MCF 10A (cell line): ENCODE results near the gene EIF2S2. TPM values are rescaled to one million over a fixed set of nuclear protein-coding genes. Genes with fewer than 3 reads are reported as not detected.
A peak's percentile ranks its signal among the peaks of the same experiment; 100 is the strongest.

Experiments used
- BruUV-seq: library from RNA; stranded (reverse); fragments of 400-500 nt; replicated peaks from 2 replicates; lab custom pipeline; 2021; lab: Mats Ljungman, UMichigan
- CTCF ChIA-PET: fragments of 300-600 bp; sonication (Branson Sonifier 250); formaldehyde crosslinking; extraction: SDS; loops from one replicate; lab custom pipeline; 2021; ENCODE audit warnings: antibody characterized with exemption, inconsistent platforms; lab: Yijun Ruan, JAX
- POLR2A ChIA-PET: fragments of 300-600, 350-650 bp; sonication (Branson Sonifier 250); formaldehyde crosslinking; extraction: SDS; loops from one replicate; lab custom pipeline; 2020; ENCODE audit warnings: antibody characterized with exemption, inconsistent platforms; lab: Yijun Ruan, JAX
- DNase-seq: peaks from one replicate; pipeline ENCODE4 v3.0.0-alpha.2; 2018; ENCODE audit not compliant: unreplicated experiment
- H3K27ac Mint-ChIP-seq: one replicate; pipeline ENCODE4 v1.8.0; 2022; ENCODE audit warnings: mild to moderate bottlenecking, low read depth, mixed read lengths; ENCODE audit not compliant: unreplicated experiment
- H3K27me3 Mint-ChIP-seq: one replicate; pipeline ENCODE4 v1.8.0; 2022; ENCODE audit warnings: mixed read lengths; ENCODE audit not compliant: insufficient read depth, unreplicated experiment
- H3K36me3 Mint-ChIP-seq: one replicate; pipeline ENCODE4 v1.8.0; 2022; ENCODE audit warnings: mild to moderate bottlenecking, moderate library complexity, mixed read lengths; ENCODE audit not compliant: insufficient read depth, unreplicated experiment
- H3K4me1 Mint-ChIP-seq: one replicate; pipeline ENCODE4 v1.8.0; 2022; ENCODE audit warnings: mixed read lengths; ENCODE audit not compliant: insufficient read depth, unreplicated experiment
- H3K4me3 Mint-ChIP-seq: one replicate; pipeline ENCODE4 v1.8.0; 2022; ENCODE audit warnings: mild to moderate bottlenecking, moderate library complexity, mixed read lengths; ENCODE audit not compliant: unreplicated experiment
- H3K9me3 Mint-ChIP-seq: one replicate; pipeline ENCODE4 v1.8.0; 2022; ENCODE audit warnings: mixed read lengths; ENCODE audit not compliant: unreplicated experiment
- intact Hi-C: fragments of 100-400 bp; cut with micrococcal nuclease; formaldehyde crosslinking; loops from 2 replicates; pipeline ENCODE4 v1.14.1; 2022
- total RNA-seq: library from RNA; stranded (reverse); gene quantifications from 2 replicates; pipeline ENCODE4 v1.2.3, GENCODE V29; 2022
- TF ChIP-seq, protein P1 (sequence below): fragments of 200-600 bp; IDR thresholded peaks from one replicate; pipeline ENCODE4 v1.8.0; 2022; ENCODE audit warnings: antibody characterized with exemption, mild to moderate bottlenecking; ENCODE audit not compliant: unreplicated experiment

EIF2S2 gene
- total RNA-seq, 1 experiment from 2014 or later = 191 TPM

DNA sequence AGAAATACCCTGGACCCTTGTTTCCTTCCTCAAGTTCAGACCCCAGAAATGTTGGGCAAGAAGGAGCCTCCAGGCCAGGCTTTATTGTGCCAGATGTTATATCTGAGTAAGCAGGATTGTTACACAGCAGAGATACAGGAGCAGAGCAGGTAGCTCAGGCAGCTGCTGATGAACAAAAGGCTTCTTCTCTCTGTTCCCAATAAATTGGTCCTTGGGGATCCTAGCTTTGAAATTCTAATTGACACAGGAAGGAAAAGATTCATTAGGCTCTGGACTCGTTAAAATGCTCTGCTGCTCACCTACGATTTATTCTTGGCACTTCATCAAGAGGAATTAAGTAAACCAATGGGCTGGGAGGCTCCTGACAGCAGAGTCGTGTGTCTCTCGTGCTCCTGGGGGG lies 64.1 kb downstream of the EIF2S2 start:
- POLR2A ChIA-PET = interaction anchor here (0.6 to 1.2 kb wide), 4 partner anchors 9 to 254 kb away, joined by 3 to 4 read pairs (median 3); no protein-coding TSS in a partner anchor
- H3K27me3 Mint-ChIP-seq = no peaks in the 10 kb centered on the region
- H3K27ac Mint-ChIP-seq = no peak overlapping the region
- CTCF ChIA-PET = interaction anchor here (0.7 to 1.3 kb wide), 3 partner anchors 20 to 185 kb away, joined by 3 to 5 read pairs (median 3); no protein-coding TSS in a partner anchor
- TF ChIP-seq, protein P1, sequence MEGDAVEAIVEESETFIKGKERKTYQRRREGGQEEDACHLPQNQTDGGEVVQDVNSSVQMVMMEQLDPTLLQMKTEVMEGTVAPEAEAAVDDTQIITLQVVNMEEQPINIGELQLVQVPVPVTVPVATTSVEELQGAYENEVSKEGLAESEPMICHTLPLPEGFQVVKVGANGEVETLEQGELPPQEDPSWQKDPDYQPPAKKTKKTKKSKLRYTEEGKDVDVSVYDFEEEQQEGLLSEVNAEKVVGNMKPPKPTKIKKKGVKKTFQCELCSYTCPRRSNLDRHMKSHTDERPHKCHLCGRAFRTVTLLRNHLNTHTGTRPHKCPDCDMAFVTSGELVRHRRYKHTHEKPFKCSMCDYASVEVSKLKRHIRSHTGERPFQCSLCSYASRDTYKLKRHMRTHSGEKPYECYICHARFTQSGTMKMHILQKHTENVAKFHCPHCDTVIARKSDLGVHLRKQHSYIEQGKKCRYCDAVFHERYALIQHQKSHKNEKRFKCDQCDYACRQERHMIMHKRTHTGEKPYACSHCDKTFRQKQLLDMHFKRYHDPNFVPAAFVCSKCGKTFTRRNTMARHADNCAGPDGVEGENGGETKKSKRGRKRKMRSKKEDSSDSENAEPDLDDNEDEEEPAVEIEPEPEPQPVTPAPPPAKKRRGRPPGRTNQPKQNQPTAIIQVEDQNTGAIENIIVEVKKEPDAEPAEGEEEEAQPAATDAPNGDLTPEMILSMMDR = no peak
- intact Hi-C loops = no loop called here
- DNase-seq = no peak
- no peaks in the 10 kb centered on the region for H3K9me3 Mint-ChIP-seq
- peaks cover 4% of the 10 kb centered on the region for H3K36me3 Mint-ChIP-seq
- H3K4me3 Mint-ChIP-seq = no peak overlapping the region
- no TSS peak for BruUV-seq
- H3K4me1 Mint-ChIP-seq = peaks cover 6% of the 10 kb centered on the region

DNA sequence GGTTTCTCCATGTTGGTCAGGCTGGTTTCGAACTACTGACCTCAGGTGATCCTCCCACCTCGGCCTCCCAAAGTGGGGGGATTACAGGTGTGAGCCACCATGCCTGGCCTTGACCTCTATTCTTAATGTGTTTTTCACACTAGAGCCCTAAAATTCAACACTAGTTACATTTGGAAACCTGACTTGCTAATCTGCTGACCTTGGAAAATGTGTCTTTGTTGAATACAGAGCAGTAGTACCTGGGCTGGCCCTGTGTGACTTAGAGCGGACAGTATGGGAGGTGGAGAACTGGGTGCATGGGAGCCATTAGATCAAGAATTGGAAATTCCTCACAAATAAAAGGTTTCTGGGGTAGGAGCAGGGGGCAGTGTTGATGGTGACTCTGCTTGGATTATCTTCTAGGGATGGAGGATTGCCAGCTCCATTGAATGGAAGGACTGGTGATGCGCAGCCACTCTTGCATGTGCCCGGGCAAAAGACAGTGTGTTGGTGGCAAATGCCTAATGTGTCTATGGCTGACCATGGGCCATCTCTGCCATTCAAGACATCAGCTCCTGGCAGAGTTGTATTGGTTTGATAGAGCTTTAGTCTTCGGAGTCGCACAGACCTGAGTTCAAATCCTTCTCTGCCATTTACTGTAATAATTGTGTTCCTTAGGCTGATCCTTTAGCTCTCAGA lies 64.9 kb downstream of the EIF2S2 start:
- ChIA-PET CTCF (interaction anchor here (0.9 to 1.3 kb wide), 2 partner anchors 21 to 184 kb away, joined by 3 to 5 read pairs; no protein-coding TSS in a partner anchor), POLR2A (interaction anchor here (0.6 to 1.0 kb wide), 4 partner anchors 12 to 452 kb away, joined by 3 to 4 read pairs (median 3); no protein-coding TSS in a partner anchor)
- no peak for DNase-seq
- Mint-ChIP-seq H3K4me3 (no peak overlapping the region), H3K4me1 (peaks cover 6% of the 10 kb centered on the region), H3K27me3 (no peaks in the 10 kb centered on the region), H3K36me3 (peaks cover 4% of the 10 kb centered on the region), H3K27ac (no peak overlapping the region), H3K9me3 (no peaks in the 10 kb centered on the region)
- intact Hi-C loops = no loop called here
- no TSS peak for BruUV-seq
- TF ChIP-seq, protein P1 = no peak

DNA sequence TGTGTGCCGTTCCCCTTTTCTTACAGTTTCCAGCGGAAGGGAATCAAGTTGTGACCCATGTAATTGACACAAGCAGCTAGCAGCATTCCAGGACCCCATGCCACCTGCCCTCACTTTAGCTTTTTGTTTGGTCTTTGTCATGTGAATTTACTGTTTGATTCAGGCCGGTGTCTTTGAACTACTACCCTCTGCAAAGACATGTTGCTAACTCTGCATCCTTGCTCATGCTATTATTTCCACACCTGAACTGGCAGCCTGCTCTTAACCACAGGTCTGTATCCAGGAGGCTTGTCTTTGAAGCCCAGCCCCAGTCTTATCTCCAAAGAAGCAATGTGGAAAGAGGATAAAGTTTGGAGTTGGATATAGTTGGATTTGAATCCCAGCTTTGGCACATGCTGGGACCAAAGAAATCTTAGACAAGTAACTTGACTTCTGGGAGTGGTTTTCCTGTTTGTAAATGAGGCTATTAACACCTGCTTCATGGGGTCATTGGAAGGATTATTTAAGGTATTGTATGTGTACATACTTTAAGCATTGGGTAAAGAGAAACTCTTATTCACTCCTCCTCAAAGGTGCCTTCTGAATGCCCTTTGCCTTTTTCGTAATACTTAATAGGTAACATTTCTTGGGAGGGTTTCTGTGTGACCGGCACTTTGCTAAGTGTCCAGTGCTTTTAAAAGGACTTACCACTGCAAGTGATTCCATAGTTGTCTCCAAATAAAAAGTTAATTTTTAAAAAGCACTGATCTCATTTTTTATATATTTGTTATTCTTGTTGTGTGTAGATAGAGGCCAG lies 65.9 kb downstream of the EIF2S2 start:
- POLR2A ChIA-PET = interaction anchor here (1.2 kb wide), 1 partner anchor 18 kb away, joined by 3 read pairs; no protein-coding TSS in a partner anchor
- BruUV-seq = no TSS peak
- TF ChIP-seq, protein P1 = no peak
- no peaks in the 10 kb centered on the region for H3K9me3 Mint-ChIP-seq
- intact Hi-C loops = no loop called here
- H3K27ac Mint-ChIP-seq = no peak overlapping the region
- CTCF ChIA-PET = interaction anchor here (0.6 to 1.5 kb wide), 2 partner anchors 10 to 24 kb away, joined by 3 to 5 read pairs; no protein-coding TSS in a partner anchor
- peaks cover 4% of the 10 kb centered on the region for H3K36me3 Mint-ChIP-seq
- H3K27me3 Mint-ChIP-seq = no peaks in the 10 kb centered on the region
- H3K4me1 Mint-ChIP-seq = peaks cover 6% of the 10 kb centered on the region
- H3K4me3 Mint-ChIP-seq = no peak overlapping the region
- no peak for DNase-seq

DNA sequence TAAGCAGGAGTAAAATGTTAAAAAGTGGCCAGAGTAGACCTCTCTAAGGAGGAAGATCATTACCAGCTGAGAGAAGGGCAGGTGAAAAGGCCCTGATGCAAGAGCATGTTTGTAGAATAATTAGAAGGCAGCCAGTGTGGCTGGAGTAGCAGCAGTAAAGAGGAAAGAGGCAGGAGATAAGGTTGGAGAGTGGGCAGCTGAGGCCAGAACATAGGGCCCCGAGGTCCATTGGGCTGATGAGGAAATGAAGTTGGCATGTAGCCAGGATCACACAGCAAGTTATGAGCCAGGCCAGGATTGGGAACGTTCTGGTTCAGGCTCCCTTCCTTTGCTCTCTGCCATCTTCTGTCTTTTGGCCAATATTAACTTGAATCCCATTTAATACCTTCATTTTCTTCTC lies 66.7 kb downstream of the EIF2S2 start:
- no peaks in the 10 kb centered on the region for H3K27me3 Mint-ChIP-seq
- CTCF ChIA-PET = interaction anchor here (0.6 to 1.5 kb wide), 2 partner anchors 9 to 25 kb away, joined by 3 to 5 read pairs; no protein-coding TSS in a partner anchor
- POLR2A ChIA-PET = interaction anchor here (1.2 to 1.3 kb wide), 2 partner anchors 11 to 19 kb away, joined by 3 to 4 read pairs; no protein-coding TSS in a partner anchor
- H3K4me1 Mint-ChIP-seq = peaks cover 6% of the 10 kb centered on the region
- intact Hi-C loops = no loop called here
- no peak overlapping the region for H3K4me3 Mint-ChIP-seq
- no peak overlapping the region for H3K27ac Mint-ChIP-seq
- TF ChIP-seq, protein P1 = no peak
- peaks cover 4% of the 10 kb centered on the region for H3K36me3 Mint-ChIP-seq
- no TSS peak for BruUV-seq
- no peaks in the 10 kb centered on the region for H3K9me3 Mint-ChIP-seq
- peak; percentile 35 for DNase-seq
